Prostate gland (tissue), 2 donors: ENCODE data around the gene FGF22.

Experiments
- CTCF ChIP-seq, 4 experiments: fragments of 200-600 bp in 2 of 4; fragments of 450-650 bp in 2 of 4; sonication (generic) in 2 of 4; IDR thresholded peaks; 1 replicate in 3 of 4; 2 replicates in 1 of 4; pipeline ENCODE4 v1.5.1; 2016 to 2019; ENCODE audit warnings: antibody characterized with exemption in 4 of 4, mild to moderate bottlenecking in 2 of 4, moderate library complexity in 2 of 4
- POLR2A ChIP-seq: fragments of 450-650 bp; IDR thresholded peaks from one replicate; pipeline ENCODE4 v1.6.1; 2016; ENCODE audit warnings: antibody characterized with exemption, mild to moderate bottlenecking
- POLR2AphosphoS5 ChIP-seq: sonication (generic); formaldehyde crosslinking; IDR thresholded peaks from one replicate; pipeline ENCODE4 v1.6.1; 2017; ENCODE audit warnings: antibody characterized with exemption

GRCh38 chr19:638906-639252 is 800 bp upstream of the FGF22 start:
- TF ChIP-seq CTCF (IDR thresholded peaks at IDR 0.05) = no peak
- no peak for TF ChIP-seq POLR2AphosphoS5
- TF ChIP-seq POLR2A = no peak
